Mucosa of gallbladder (tissue), 1 donor: ENCODE measurements around the gene PTPRB. TPM values are rescaled to one million over a fixed set of nuclear protein-coding genes. Genes with fewer than 3 reads are reported as not detected.

ENCODE experiments used
- DNase-seq: peaks from one replicate; pipeline ENCODE4 v3.0.0-alpha.2; 2020; ENCODE audit warnings: low spot score
- total RNA-seq: library from RNA; stranded (reverse); gene quantifications from one replicate; pipeline ENCODE4 v1.2.1, GENCODE V29; 2021
- donor health status: DM: no; HTN: no; CAD: no.

Gene PTPRB
- total RNA-seq, 1 donor from 2014 or later = 26.0 TPM

DNA sequence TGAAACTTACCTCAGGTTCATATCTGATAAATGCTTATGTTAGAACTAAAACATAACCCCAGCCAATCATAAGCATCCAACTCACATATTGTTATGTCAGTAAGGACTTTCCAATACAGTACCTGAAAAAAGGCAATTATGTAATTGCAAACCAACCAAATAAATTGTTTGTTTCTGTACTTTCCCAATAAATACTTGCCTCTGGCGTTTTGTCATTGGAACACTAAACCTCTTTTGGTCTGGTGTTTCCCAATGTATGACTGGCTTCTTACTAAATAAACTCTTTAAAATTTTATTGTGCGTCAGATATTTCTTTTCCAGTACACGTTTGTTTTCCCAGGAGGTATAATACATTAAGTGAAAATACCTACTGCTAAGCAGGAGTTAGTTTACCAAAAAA is 6.7 kb upstream of the PTPRB start:
- no peak for DNase-seq

DNA sequence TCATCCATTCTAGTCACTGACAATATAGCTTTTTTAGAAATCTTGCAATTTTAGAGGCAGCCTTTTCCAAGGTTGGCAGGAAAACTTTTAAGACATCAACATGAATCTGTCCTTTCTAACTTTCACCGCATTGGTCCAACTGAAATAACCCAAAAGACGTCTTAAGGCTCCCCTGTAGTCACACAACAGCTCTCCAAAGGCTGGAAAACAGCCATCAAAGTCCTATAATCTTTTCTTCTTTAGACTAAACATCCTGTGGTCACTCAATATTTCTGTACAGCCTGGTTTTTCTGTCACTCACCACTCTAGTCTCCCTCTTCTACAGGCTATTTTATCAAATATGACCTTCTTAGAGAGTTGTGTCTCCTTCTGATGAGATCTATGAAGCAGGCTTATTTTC is 4.5 kb upstream of the PTPRB start:
- no peak for DNase-seq

DNA sequence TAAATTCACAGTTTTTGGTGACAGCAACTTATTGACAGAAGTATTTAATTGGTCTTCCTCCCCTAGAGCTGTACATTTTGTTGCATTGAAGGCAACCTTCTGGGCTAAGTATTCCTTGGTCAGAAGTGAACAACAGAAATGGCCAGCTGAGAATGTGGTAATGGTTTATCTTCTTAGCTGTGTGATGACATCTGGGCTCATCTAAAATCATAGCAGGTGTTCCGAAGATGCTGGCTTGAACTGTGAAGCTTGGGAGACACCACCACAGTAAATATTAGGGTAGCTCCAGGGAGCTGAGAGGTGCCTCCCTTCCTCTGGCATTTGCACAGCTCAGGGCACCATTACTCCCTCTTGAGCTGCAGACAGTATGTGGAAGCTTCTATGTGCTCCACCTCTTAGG is 3.7 kb upstream of the PTPRB start:
- no peak for DNase-seq

DNA sequence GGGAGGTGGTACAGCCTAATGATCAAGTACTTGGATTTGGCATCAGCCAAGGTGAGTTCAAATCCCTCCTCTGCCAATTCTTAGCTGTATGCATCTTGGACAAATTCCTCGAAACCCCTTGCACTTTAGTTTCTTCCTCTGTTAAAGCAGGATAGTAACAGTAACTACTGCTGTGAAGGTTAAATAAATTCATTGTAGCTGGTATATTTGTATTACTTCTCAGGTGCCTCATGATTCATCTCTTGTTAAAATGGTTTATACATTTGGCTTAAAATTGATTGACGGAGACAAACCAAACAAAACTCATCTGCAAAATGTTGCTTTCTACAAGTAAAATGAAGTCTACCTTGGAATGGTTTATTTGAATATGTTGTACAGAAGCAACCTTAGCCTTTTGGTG is 2.3 kb upstream of the PTPRB start:
- no peak for DNase-seq

DNA sequence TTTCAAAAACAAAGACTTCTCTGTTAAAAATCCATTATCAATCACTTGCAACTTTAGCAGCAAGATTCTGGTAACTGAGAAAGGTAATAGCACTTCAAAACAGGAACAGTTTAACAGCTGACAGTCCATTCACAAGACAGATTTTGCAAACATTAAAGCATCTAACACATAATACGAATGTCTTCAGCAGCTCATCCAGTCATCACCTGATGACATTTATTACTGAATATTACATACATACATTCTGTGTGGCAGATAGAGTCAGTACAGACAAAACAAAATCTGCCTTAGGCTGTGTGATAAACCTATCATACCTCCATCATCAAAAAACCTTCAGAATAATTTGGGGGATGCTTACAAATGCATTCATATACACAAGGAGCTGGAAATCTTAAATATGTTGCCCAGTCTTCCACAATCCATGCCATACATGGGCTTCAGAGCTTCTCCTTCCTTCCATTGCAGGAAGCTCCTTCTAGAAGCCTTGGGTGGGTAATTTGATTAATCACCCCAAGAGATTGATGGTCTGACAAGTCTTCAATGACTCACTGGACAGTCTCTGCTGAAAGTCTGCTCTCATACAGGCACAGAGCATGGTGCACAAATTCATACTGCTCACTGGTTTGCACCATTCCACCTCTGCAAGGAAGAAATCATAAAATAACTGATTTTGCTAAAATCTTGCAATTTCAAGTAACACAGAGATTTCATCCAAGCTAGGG is 1.6 kb upstream of the PTPRB start:
- DNase-seq = no peak

DNA sequence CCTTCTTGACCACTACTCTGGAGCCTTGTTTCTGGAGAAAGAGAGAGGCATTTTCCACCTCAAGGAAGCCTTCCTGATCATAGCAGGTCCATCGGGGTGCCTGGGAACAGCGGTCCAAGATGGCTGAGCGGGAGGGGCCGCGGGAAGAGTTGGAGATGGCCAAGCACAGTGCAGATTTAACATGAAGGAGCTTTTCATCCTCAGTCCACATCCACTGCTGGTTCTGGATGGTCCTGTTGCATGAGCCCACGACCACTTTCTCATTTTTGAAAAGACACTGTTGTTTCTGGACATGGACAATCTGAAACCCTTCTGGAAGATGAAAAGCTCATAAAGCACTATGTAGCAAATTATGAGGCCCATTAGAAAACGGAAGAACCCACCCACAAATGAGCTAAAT is 1.5 kb downstream of the PTPRB start:
- no peak for DNase-seq

DNA sequence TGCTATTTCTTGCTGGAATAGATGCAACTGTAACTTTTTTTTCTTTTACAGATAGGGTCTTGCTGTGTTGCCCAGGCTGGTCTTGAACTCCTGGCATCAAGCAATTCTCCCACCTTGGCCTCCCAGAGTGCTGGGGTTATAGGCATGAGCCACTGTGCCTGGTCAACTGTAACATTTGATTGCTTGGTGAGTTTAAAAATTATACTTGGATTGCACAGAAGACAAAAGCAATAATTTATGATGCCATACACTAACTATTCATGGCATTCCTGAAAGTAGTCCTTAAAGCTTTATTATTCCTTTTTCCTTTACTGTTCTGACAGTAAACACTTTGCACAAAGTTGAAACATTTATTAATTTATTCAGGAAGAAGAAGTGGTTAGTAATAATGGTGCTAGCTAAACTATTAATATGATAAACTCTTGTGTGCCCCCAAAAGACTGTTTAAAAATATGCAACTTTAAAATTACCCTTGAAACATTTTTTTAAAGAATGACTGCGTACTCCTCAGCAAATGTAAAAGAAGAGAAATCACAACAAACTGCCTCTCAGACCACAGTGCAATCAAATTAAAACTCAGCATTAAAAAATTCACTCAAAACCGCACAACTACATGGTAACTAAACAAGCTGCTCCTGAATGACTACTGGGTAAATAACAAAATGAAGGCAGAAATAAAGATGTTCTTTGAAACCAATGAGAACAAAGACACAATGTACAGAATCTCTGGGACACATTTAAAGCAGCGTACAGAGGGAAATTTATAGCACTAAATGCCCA is 8.3 kb downstream of the PTPRB start:
- no peak for DNase-seq

DNA sequence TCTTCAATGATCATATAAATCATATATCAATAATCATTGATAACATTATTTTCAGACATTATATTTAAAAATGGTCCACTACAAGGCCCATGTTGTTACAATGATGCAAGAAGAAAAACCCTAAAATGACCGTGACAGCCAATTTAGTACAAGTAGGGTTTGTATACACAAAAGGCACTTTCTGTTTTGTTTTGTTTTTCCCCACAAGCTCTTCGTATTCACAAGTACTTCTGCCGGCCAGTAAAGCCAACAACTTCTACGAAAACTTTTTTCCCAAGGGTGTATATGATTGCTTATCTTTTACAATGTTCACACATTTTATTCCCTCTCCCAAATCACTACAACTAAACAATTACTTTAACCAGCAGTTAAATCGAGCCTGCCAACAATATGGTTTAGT is 9.6 kb downstream of the PTPRB start:
- DNase-seq = no peak

DNA sequence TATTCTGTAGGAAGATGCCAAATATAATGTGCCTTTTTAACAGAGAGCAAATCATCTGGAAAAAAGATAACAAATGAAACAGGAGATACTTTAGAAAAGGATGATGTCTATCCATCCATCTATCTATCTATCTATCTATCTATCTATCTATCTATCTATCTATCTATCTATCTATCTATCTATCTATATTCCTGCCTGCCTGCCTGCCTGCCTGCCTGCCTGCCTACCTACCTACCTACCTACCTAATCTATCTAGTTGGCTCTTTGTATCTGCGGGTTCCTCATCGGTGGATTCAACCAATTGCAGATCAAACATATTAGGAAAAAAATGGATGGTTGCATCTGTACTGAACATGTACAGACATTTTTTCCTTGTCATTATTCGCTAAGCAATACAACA is 11.0 kb downstream of the PTPRB start:
- no peak for DNase-seq

DNA sequence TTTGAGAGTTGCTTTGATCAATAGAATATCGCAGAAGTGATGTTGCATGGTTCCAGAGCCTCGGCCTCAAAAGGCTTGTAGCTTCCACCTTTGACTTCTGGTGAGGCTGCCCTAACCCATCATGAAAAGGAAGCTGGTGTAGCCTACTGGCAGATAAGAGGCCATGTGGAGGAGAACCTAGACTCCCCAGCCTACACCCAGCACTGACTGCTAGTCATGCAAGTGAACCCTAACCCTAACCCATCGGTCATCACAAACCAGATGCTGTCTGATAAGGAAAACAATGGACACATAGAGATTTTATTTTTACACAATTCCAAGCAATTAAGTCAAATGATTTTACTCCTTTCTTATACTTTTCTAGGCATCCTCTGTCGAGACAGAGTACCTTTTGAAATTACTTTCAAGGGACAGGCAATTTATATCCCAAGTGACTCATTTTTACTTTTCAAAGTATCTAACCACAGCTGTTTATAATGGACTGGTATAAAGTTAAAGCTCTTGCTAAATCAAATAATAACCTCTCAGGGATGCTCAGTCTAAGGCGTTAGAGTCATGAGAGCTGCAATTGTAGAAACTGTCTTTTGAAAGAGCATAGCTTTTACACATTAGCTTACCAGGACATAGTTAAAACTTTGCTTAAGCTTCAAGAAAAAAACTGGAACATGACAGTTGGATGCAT is 17.6 kb downstream of the PTPRB start:
- no peak for DNase-seq

DNA sequence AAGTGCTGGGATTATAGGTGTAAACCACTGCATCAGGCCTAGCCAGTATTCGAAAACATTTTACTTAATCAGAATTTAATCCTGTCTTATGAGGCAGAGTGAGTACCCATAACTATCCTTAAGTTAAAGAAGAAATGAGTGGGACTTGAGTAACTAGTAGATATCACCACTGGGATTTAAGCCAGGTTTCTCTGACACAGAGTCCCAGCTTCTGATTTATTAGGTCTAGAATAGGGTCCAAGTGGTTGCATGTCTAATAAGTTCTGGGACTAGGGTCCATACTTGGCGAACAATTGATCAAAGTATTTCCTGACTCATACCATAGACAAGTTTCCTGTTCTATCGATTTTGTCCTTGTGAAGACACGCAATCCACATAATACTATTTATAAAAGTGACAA is 18.9 kb downstream of the PTPRB start:
- no peak for DNase-seq

DNA sequence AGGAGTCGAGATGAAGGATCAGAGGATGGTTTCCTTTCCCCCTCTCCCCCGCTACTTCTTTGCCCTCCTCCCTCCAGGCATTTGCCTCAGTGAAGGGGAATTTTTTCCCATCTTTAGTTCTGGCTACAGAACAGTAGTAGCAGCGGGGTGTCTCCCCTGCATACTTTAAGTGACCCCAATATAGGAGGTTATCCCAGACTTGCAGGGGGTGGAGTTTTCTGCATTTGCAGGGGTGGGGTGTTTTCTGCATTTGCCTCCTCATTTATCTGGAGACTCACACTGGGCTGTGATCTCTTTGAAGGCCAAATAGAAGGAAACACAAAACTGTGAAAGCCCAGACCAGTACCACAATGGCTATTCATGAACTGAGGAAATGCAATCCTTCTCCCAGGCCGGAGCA is 19.8 kb downstream of the PTPRB start:
- DNase-seq = no peak

DNA sequence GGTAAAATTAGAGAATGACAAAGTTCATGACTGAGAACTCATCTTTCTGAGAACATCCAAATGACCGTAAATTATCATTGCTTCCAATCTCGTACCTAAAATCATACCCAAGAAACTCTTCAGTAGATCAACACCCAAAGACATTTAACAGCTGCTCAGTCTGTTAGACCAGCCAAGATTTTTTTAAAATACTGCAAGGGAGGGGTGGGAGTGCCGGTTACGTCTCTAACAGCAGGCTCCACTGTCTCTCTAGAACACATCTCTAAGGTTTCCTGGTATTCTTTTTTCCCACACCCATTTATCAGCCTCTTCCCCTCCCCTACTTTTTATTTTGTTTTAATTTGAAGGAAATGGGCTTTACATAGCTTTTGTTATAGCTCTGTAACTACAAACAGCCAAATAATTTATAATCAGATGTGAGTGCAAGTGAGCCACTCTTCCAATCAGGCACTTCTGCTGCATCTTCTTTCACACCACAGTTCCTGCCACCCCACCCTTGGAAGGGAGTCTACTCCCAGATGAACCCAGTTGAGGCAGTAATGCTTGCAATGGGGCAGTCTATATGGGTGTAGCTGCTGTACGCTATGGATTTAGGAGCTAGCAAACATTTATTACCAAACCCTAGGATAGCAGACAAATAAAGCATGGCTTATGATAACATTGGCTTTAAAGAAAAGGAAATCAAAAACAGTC is 21.9 kb downstream of the PTPRB start:
- DNase-seq = no peak

DNA sequence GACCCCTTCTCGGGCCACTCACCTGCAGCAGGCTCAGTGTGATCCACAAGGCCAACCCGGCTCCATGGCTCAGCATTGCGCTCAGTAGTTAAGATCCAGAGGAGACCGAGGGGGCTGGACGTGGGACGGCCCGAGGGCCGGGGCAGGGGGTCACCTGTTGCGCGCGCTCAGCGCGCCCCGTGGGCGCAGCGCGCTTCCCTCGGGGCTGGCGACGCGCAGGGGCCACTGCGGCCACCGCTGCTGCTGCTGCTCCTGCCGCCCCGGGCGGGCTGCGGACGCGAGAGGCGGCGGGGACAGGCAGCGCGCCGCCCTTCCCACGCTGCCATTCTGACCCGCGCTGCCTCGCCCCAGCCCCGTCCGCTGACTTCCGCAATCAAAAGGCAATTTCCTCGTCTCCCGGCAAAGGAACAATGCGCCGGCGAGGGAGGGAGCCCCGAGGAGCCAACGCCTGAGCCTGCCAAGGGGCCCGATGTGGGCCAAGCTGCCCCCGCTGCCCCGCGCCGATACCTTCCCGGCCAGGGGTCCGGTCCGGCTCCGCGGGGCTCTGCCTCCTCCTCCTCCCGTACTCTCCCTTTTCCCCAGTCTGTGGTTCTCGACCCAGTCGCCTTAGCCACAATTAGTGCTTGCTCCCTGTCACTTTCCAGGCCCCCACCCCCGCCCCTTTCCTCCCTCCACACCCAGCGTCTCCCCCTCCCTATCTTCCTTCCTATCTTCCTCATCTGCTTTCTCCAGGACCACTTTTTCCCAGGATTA is 27.3 kb downstream of the PTPRB start:
- DNase-seq = peak; percentile 49

DNA sequence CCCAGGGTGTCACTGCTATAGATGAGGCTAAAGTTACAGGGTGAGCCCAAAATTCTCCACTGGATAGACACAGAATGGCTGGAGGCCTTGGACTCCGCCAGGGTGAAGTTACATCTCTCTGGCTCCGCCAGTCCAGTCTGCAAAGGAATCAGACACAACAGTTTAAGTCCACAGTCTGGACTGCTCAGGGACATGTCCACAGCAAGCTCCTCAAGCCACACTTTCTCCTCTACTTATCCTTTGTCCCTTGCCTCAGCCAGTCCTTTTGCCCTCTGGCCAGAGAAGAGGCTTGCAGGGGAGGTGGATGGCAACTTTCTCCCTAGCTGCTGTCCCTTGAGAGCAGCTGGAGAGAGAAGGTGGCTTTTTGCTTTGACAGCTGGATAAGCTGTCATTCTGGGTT is 28.0 kb downstream of the PTPRB start:
- DNase-seq = no peak

DNA sequence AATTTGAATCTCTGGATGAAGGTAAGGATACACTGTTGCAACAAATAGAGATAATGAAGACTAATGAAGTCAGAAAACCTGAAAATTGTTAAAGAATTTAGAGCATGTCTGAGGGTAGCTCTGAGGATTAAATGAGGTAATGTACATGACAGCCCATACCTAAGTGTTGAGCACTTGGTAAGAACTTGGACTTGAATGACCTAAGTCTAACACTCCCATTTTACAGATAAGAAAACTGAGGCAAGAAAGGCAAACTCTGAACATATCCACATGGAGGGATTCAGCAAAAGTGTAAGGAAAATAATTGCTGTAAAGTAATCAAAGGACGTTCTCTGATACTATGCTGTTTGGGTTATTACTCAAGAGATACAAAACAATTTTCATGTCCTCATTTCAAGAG is 29.0 kb downstream of the PTPRB start:
- no peak for DNase-seq

DNA sequence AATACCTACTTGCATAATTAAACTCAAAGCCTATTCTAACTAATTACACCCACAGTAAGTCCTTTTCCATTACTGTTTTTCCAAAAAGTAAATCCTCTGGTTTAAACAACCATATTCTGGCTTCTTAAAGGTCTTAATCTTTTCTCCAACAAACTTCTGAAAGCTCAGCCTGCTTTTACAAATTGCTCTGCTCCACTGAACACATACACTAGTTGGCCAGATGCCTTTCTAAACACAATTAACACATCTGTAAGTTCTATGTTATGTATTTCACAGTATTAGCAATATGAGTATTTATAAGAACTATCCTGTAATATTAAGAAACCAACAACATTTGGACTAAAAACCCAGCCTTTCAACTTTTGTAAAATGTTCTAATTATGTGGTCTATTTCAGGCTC is 30.1 kb downstream of the PTPRB start:
- no peak for DNase-seq

DNA sequence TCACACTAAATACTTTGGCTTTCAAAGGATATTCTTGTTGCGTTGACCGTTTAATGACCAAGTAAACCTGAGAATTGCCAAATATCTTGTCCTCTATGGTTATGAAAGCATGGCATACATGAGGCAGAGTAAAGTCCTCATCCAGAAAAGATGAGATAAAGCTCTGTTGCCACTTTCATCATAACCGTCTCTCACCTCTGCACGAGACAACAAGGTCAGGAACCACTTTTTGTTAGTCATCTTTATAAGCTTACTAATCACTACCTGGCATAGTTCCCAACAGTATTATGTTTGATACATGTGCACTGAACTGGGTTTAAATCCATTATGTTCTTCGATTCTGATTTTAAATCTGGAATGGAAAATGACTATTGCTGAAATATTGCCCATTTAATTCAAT is 31.3 kb downstream of the PTPRB start:
- DNase-seq = no peak

DNA sequence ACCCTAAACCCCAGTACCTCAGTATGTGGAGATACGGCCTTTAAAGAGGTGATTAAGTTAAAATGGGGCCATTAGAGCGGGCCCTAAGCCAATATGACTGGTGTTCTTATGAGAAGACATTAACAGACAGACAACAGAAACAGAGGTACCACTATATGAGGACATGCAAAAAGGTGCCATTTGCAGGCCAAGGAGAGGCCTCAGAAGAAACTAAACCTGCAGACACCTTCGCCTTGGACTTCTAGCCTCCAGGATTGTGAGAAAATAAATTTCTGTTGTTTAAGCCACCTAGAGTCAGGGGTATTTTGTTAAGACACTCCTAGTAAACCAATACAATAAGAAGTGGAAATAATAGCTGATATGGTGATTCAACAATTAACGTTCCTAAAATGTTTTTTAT is 32.6 kb downstream of the PTPRB start:
- DNase-seq = no peak

DNA sequence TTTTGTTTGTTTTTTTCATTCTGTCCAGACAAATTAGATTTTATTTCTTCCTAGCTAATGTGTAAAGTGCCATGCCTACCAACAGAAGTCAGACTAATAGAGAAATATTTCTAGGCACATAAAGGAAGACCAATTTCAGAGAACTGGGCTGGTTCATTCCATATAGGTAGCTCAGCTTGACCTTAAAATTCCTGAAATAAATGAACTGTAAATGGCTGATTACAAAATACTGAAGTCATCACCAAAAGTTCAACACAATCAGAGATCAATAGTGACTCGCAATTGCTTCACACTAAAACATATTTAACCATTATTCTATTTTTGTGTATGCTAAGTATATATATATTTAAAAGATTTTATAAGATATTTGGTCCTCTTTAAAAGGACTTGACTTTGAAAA is 34.2 kb downstream of the PTPRB start:
- DNase-seq = no peak

DNA sequence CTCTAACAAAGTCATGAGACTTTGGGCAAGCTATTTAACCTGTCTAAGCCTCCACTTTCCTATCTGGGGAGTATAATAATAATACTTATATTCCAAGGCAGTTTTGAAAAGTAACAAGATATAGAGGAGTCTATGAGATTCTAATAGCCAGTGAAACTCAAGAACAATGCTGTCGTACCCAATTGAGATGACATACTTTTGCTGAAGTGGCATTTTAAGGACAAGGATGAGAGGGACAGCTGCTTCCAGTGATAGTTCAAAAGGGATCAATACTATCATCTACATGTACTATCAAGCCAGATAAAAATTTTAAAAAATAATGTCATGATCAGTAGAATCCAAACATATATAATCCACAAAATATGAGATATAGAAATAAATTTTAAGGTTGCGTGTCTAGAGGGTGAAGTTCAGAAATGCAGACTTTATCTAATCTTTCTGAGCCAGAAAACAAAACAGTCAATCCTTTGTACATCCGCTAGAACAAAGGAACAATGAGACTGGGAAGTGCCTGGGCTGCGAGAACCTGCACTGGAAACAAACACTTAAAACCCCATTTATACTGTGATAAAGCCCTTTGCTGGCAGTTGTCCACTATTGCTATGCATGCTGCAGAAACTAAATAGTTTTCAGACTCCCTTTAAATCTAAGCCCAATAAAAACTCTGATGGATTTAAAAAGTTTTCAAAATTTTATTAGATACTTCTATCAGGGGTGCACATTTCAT is 38.6 kb downstream of the PTPRB start:
- no peak for DNase-seq
